Measurements from ENCODE around the gene FBRSL1.

The FBRSL1 gene

GRCh38 chr12:132492522-132492921 is 2.6 kb downstream of the FBRSL1 start:
- no peak for TF ChIP-seq CTCF (IDR thresholded peaks at IDR 0.05; ENCODE audit: low read depth, low read length)
- no peak overlapping the region for H3K4me3 ChIP-seq (ENCODE audit: low read depth, low read length)

DNA sequence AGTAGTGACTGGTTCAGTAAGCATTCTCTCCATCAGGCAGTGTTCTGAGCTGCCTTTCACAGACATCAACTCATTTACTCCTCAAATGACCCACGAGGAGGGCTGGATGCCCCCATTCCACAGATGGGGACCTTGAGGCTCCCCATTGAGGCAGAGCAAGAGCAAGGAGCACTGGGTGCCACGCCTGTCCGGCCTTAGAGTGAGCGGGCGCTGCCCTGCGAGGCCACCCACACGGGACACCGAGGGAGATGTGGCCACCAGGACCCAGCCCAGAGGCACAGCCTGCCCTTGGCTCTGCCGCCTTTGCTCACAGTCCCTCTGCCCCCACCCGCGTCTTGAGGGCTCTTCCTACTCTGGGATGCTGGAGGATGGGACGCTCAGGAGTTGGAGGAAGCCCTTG is 3.0 kb downstream of the FBRSL1 start:
- H3K4me3 ChIP-seq (ENCODE audit: low read depth, low read length), result no peak overlapping the region
- TF ChIP-seq CTCF (IDR thresholded peaks at IDR 0.05; ENCODE audit: low read depth, low read length), result no peak

DNA sequence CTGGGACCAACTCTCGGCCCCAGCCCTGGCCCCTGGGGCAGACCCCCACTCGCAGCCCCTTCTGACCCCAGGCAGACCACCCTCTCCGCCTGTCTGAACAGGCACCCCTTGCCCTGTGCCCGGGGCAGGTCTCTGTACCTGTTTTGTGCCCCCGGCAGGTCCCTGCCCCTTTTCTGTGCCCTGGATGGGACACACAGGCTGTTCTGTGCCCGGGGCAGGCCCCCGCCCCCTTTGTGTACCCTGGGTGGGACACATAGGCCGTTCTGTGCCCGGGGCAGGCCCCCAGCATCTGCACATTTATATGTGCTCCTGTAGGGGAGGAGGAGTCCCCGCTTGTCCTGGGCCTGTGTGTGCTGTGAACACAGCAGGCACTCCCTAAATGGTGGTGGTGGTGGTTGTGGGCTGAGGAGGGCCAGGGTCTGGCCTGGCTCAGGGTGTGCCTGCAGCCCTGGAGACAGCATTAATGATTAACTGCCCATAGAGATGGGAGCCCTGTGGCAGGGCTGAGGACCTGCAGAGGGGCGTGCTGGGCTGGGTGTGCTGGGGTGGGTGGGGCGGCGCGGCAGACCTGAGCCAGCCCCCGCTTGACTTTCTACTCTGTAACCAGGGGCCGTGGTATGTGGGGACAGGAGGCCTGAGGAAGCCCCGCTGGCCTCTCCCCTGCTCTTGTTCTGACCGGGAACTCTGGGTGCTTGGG is 3.7 kb downstream of the FBRSL1 start:
- TF ChIP-seq CTCF (IDR thresholded peaks at IDR 0.05; ENCODE audit: low read depth, low read length), result no peak
- no peak overlapping the region for H3K4me3 ChIP-seq (ENCODE audit: low read depth, low read length)

DNA sequence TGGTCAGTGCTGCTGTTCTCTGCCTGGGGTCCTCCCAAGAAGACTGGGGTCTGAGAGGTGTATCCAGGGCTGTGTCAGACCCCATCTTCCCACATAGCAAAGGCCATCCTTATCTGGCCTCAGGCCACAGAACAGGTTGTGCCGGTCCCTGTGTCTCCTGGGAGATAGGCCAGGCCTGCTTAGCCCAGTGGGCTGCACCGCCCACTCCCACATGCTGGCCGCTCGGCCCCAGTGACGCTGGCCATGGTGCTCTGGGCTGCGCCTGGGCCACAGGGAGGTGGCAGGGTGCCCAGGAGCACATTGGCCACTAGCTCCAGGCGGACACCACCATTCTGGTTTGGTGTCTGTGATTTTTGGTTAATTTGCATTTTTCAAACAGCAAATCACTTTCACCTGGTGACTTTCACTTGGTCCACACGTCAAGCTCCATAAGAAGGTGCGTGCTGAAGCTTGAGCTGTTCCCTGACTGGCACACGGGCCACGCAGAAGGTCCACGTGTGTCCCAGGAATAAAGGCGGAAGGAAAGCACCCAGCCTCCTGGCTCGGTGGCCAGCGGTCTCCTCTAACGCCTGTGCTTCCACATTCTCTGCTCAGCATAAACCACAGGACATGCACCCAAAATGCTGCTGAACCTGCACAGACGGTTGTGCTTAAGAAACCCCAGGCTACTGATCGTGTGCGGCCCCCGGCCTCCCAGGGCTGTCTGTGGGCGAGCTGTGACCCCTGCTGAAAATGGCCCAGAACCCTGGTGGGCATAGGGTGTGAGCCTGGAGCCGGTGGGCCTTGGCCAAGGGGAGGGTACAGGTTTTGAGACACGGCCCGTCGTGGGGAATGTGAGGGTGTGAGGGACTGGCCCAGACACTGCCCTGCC is 4.6 kb downstream of the FBRSL1 start:
- no peak for TF ChIP-seq CTCF (IDR thresholded peaks at IDR 0.05; ENCODE audit: low read depth, low read length)
- no peak overlapping the region for H3K4me3 ChIP-seq (ENCODE audit: low read depth, low read length)

DNA sequence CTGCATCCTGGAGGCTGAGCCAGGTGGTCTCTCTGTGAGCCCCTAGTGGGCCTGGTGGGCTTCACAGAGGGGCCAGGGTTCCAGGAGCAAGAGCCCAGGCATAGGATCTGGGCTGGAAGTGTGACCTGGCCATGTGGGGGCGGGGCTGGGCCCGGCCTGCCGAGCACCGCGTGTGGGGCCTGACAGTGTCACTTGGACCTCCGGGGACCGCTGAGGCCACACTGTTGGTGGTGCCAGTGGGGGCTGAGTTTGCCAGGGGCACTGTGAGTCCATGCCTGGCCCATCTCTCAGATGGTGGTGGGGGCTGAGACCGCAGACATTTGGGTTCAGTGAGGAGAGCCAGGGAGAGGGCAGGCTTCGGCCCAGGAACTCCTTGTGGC is 5.2 kb downstream of the FBRSL1 start:
- no peak overlapping the region for H3K4me3 ChIP-seq (ENCODE audit: low read depth, low read length)
- TF ChIP-seq CTCF (IDR thresholded peaks at IDR 0.05; ENCODE audit: low read depth, low read length), result no peak

DNA sequence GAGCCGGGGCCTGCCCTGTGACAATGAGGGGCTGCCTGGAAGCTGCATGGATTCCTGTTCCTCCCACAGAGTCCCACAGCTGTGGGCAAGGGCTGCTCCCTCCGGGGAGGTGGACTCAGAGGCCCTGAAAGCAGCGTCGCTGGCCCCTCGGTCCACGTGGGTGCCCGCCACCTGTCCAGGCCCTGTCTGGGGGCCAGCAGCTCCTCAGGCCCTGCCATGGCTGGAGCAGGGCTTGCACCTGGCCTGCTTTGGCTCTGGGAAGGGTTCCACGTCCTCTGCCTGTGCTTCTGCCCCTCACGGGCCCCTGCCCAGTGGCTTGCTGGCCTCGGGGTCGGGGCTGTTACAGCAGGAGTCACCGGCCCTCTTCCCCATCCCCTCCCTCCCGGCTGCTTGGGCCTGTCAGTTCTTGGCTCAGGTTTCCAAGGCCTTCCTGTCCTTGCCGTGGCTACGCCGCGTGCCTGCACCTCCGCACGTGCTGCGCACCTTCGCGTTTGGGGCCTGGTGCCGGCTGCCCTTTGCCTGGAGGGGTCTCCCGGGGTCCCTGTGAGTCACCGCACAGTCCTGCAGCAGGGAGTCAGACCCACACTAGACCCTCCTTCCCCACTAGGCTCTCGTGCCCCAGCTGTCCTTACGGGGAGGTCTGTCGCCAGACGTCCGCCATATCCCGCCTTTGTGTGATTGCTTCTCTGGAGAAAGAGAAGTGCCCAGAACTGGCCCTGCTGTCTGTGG is 5.8 kb downstream of the FBRSL1 start:
- no peak for TF ChIP-seq CTCF (IDR thresholded peaks at IDR 0.05; ENCODE audit: low read depth, low read length)
- H3K4me3 ChIP-seq (ENCODE audit: low read depth, low read length), result no peak overlapping the region

GRCh38 chr12:132496358-132496669 is 6.4 kb downstream of the FBRSL1 start:
- H3K4me3 ChIP-seq (ENCODE audit: low read depth, low read length), result no peak overlapping the region
- TF ChIP-seq CTCF (IDR thresholded peaks at IDR 0.05; ENCODE audit: low read depth, low read length), result no peak

All from WI38 (cell line).